ENCODE measurements around the gene LCN9. TPM values are rescaled to one million over a fixed set of nuclear protein-coding genes. Genes with fewer than 3 reads are reported as not detected.

LCN9 gene
- total RNA-seq, 4 donors from 2014 or later, result not detected

- Histone ChIP-seq H3K36me3 (no peaks in the 10 kb centered on the region), H3K27ac (no peak overlapping the region), H3K4me1 (peaks cover 5 to 10% (median 7%) of the 10 kb centered on the region in 4 donors), H3K9me3 (no peaks in the 10 kb centered on the region), H3K27me3 (peaks cover 63% of the 10 kb centered on the region), H3K4me3 (no peak overlapping the region)
- DNase-seq, result no peak
- WGBS, 2 donors (ENCODE audit: low coverage in 1 of 2), result 28% methylated on average over 13 of the region's 14 CpGs; no CpG with 5 or more reads in 1 of the 2 donors
- in situ Hi-C loops (cut with MboI; ENCODE audit: low pct_ligation_motif_present in 1 of 4, low pct_unique_long_range_greater_than_20kb in 1 of 4, low sequenced_read_pairs in 3 of 4) (no loop called here), intact Hi-C loops (cut with DNase I; ENCODE audit: low total_unique reads) (no loop called here)
- TF ChIP-seq CTCF (IDR thresholded peaks at IDR 0.05) (no peak), POLR2A (IDR thresholded peaks at IDR 0.05) (no peak), POLR2AphosphoS5 (IDR thresholded peaks at IDR 0.05) (no peak), EP300 (IDR thresholded peaks at IDR 0.05; ENCODE audit: low read depth) (no peak)
These were observed 40.6 kb downstream of the LCN9 start for GRCh38 chr9:135703726-135704125.

DNA sequence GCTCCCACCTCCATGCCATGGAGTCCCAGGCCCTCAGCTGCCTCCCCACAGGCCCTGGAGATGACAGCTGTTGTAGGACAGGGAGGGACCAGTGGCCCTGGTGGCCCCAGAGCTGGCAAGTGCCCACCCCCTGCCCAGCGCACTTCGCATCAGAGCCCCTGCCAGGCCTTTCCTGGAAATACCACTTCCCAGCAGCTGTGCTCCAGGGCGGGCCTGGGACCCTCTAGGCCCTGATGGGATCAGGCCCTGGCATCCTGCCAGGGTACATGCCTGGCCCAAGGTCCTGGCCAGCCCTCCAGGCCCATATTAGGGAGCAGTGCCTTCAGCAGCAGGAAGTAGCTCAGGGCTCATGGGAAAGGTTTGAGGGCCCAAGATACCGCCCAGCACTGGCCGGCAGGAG lies 41.4 kb downstream of the LCN9 start:
- WGBS, 2 donors (ENCODE audit: low coverage in 1 of 2), result 87% methylated on average over 5 of the region's 5 CpGs; no CpG with 5 or more reads in 1 of the 2 donors
- no peak overlapping the region for H3K4me3 ChIP-seq
- TF ChIP-seq POLR2AphosphoS5 (IDR thresholded peaks at IDR 0.05) (no peak), EP300 (IDR thresholded peaks at IDR 0.05; ENCODE audit: low read depth) (no peak), CTCF (IDR thresholded peaks at IDR 0.05) (no peak), POLR2A (IDR thresholded peaks at IDR 0.05) (no peak)
- intact Hi-C loops (cut with DNase I; ENCODE audit: low total_unique reads), result no loop called here
- peaks cover 5 to 10% (median 7%) of the 10 kb centered on the region in 4 donors for H3K4me1 ChIP-seq
- H3K36me3 ChIP-seq, result no peaks in the 10 kb centered on the region
- H3K27me3 ChIP-seq, result peaks cover 63% of the 10 kb centered on the region
- in situ Hi-C loops (cut with MboI; ENCODE audit: low pct_ligation_motif_present in 1 of 4, low pct_unique_long_range_greater_than_20kb in 1 of 4, low sequenced_read_pairs in 3 of 4), result no loop called here
- H3K9me3 ChIP-seq, result no peaks in the 10 kb centered on the region
- no peak overlapping the region for H3K27ac ChIP-seq
- no peak for DNase-seq

DNA sequence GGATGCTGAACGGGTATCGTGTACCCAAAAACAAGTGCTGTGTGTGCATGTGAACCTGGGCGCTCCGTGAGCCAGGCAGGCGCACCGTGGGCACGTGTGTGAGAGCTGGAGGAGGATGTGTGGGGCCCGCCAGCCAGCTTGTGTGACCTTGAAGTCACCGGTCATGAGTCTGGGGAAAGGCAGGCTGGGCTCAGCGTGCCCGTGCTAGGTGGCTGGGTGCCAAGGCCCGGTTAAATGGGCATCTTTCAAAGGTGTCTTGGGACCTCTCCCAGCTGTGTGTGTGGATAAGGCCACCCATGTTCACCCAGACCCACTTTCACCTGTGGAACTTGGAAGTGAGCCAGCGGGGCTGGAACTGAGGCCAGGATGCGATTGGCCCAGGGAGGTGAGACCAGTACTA lies 42.3 kb downstream of the LCN9 start:
- intact Hi-C loops (cut with DNase I; ENCODE audit: low total_unique reads) (no loop called here), in situ Hi-C loops (cut with MboI; ENCODE audit: low pct_ligation_motif_present in 1 of 4, low pct_unique_long_range_greater_than_20kb in 1 of 4, low sequenced_read_pairs in 3 of 4) (no loop called here)
- H3K27me3 ChIP-seq, result peaks cover 62% of the 10 kb centered on the region

DNA sequence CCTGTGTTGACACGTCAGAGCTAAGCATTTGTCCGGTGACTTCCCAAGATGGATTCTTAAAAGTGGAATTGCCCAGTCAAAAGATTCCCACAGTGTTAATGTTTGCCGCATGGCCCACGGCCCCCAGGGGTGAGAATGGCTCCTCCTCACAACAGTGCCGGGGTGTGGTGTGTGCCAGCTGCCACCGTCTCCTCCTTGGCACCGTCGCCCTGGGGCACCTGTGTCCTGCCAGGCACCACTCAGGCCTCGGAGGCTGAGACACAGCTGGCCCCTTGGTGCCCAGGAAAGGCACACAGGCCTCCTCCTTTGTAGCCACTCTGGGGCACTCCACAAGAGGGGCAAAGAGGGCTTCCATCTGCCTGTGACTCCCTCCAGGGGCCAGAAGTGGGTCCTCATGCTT lies 43.2 kb downstream of the LCN9 start:
- intact Hi-C loops (cut with DNase I; ENCODE audit: low total_unique reads) (no loop called here), in situ Hi-C loops (cut with MboI; ENCODE audit: low pct_ligation_motif_present in 1 of 4, low pct_unique_long_range_greater_than_20kb in 1 of 4, low sequenced_read_pairs in 3 of 4) (no loop called here)
- WGBS, 2 donors (ENCODE audit: low coverage in 1 of 2), result 68% methylated on average over 9 of the region's 9 CpGs; no CpG with 5 or more reads in 1 of the 2 donors

More for the DNA sequence above, 42.3 kb downstream of the LCN9 start:
- H3K4me1 ChIP-seq, result peaks cover 5 to 10% (median 7%) of the 10 kb centered on the region in 4 donors
- H3K9me3 ChIP-seq, result no peaks in the 10 kb centered on the region
- no peak for TF ChIP-seq CTCF (IDR thresholded peaks at IDR 0.05)
- TF ChIP-seq POLR2AphosphoS5 (IDR thresholded peaks at IDR 0.05), result no peak
- H3K27ac ChIP-seq, result no peak overlapping the region
- no peaks in the 10 kb centered on the region for H3K36me3 ChIP-seq
- no peak for DNase-seq
- H3K4me3 ChIP-seq, result no peak overlapping the region
- 52% methylated on average over 14 of the region's 14 CpGs; no CpG with 5 or more reads in 1 of the 2 donors for WGBS, 2 donors (ENCODE audit: low coverage in 1 of 2)

More for the DNA sequence above, 43.2 kb downstream of the LCN9 start:
- Histone ChIP-seq H3K36me3 (no peaks in the 10 kb centered on the region), H3K27me3 (peaks cover 55% of the 10 kb centered on the region), H3K4me3 (no peak overlapping the region), H3K4me1 (peaks cover 5 to 10% (median 7%) of the 10 kb centered on the region in 4 donors), H3K9me3 (no peaks in the 10 kb centered on the region), H3K27ac (no peak overlapping the region)
- TF ChIP-seq CTCF (IDR thresholded peaks at IDR 0.05), result no peak
- no peak for TF ChIP-seq EP300 (IDR thresholded peaks at IDR 0.05; ENCODE audit: low read depth)
- TF ChIP-seq POLR2A (IDR thresholded peaks at IDR 0.05), result no peak
- no peak for TF ChIP-seq POLR2AphosphoS5 (IDR thresholded peaks at IDR 0.05)
- DNase-seq, result no peak

Measured in transverse colon (tissue), 4 donors.